PC-9 (cell line): ENCODE data around the gene BFSP2. TPM values are rescaled to one million over a fixed set of nuclear protein-coding genes. Genes with fewer than 3 reads are reported as not detected.

ENCODE experiments used
- BruUV-seq: library from RNA; stranded (reverse); fragments of 400-500 nt; replicated peaks from 2 replicates; lab custom pipeline; 2021; lab: Mats Ljungman, UMichigan
- CTCF ChIA-PET: fragments of 300-600 bp; sonication (Branson Sonifier 250); formaldehyde crosslinking; loops from one replicate; lab custom pipeline; 2022; ENCODE audit warnings: antibody characterized with exemption; lab: Charles Lee
- POLR2A ChIA-PET: fragments of 300-600 bp; sonication (Branson Sonifier 250); formaldehyde crosslinking; loops from one replicate; lab custom pipeline; 2022; ENCODE audit warnings: antibody characterized with exemption; ENCODE audit not compliant: unreplicated experiment; lab: Charles Lee
- DNase-seq, 2 experiments: peaks; one replicate each; pipeline versions ENCODE4 v3.0.0 to v3.0.0-alpha.2; 2015 to 2022; ENCODE audit warnings: mixed read lengths in 1 of 2
- H2AFZ ChIP-seq: fragments of 200-600 bp; sonication (generic); 2 replicates; pipeline ENCODE4 v1.8.1; 2017; ENCODE audit warnings: antibody characterized with exemption
- H3F3A ChIP-seq: fragments of 200-600 bp; sonication (generic); 2 replicates; pipeline ENCODE4 v1.8.1; 2017; ENCODE audit warnings: antibody characterized with exemption, mild to moderate bottlenecking, low read depth; ENCODE audit not compliant: insufficient read depth
- H3K27ac ChIP-seq: fragments of 200-600 bp; sonication (generic); 2 replicates; pipeline ENCODE4 v1.6.1; 2016; ENCODE audit warnings: mixed run types
- H3K27me3 ChIP-seq: fragments of 200-600 bp; sonication (generic); 2 replicates; pipeline ENCODE4 v1.6.1; 2016; ENCODE audit warnings: low read depth, mixed run types; ENCODE audit not compliant: insufficient read depth
- H3K36me3 ChIP-seq: fragments of 200-600 bp; sonication (generic); 2 replicates; pipeline ENCODE4 v1.6.1; 2016; ENCODE audit warnings: low read depth, mixed run types
- H3K4me1 ChIP-seq: fragments of 200-600 bp; sonication (generic); replicated peaks from 2 replicates; pipeline ENCODE4 v1.6.1; 2016; ENCODE audit warnings: mixed run types; ENCODE audit not compliant: insufficient read depth
- H3K4me2 ChIP-seq: fragments of 200-600 bp; sonication (generic); 2 replicates; pipeline ENCODE4 v1.6.1; 2017; ENCODE audit warnings: mixed run types
- H3K4me3 ChIP-seq: fragments of 200-600 bp; sonication (generic); 2 replicates; pipeline ENCODE4 v1.6.1; 2016; ENCODE audit warnings: mixed run types
- H3K79me2 ChIP-seq: fragments of 200-600 bp; sonication (generic); 2 replicates; pipeline ENCODE4 v1.6.1; 2017; ENCODE audit warnings: low read depth, mixed run types
- H3K9me2 ChIP-seq: fragments of 200-600 bp; sonication (generic); 2 replicates; pipeline ENCODE4 v1.8.1; 2017; ENCODE audit warnings: mild to moderate bottlenecking; ENCODE audit not compliant: insufficient read depth
- H3K9me3 ChIP-seq: fragments of 200-600 bp; sonication (generic); 2 replicates; pipeline ENCODE4 v1.8.1; 2016; ENCODE audit warnings: low read depth; ENCODE audit not compliant: insufficient read depth
- H4K20me1 ChIP-seq: fragments of 200-600 bp; sonication (generic); 2 replicates; pipeline ENCODE4 v1.8.1; 2017; ENCODE audit not compliant: insufficient read depth
- EZH2 ChIP-seq: fragments of 200-600 bp; sonication (generic); IDR thresholded peaks from 2 replicates; pipeline ENCODE4 v1.8.0; 2017; ENCODE audit warnings: antibody characterized with exemption, low read depth
- intact Hi-C: fragments of 100-400 bp; cut with micrococcal nuclease; formaldehyde crosslinking; loops from one replicate; pipeline ENCODE4 v1.10.0; 2022; ENCODE audit not compliant: unreplicated experiment
- total RNA-seq: library from RNA; stranded (reverse); gene quantifications from 2 replicates; pipeline ENCODE4 v1.2.3, GENCODE V29; 2021
- TF ChIP-seq, protein P1 (sequence below): fragments of 200-600 bp; sonication (generic); conservative IDR thresholded peaks from 2 replicates; pipeline ENCODE4 v1.6.1; 2017; ENCODE audit warnings: mixed run types, antibody characterized with exemption, mild to moderate bottlenecking, moderate library complexity

Gene BFSP2
- total RNA-seq, 1 experiment from 2014 or later: not detected

GRCh38 chr3:133418361-133418760, 18.5 kb downstream of the BFSP2 start:
- Histone ChIP-seq H3K9me2 (no peaks in the 10 kb centered on the region), H3K4me1 (no peaks in the 10 kb centered on the region), H3K27ac (no peak overlapping the region), H2AFZ (no peak overlapping the region), H3K9me3 (no peaks in the 10 kb centered on the region), H3K27me3 (peaks cover 21% of the 10 kb centered on the region; the same call in 1 of the 2 replicates), H3K4me2 (no peak overlapping the region), H3K36me3 (no peaks in the 10 kb centered on the region), H4K20me1 (no peaks in the 10 kb centered on the region), H3K4me3 (no peak overlapping the region), H3K79me2 (no peaks in the 10 kb centered on the region), H3F3A (0 out of 2 replicates have a peak, but pooled peaks cover 3% of the 10 kb centered on the region)
- TF ChIP-seq, protein P1, sequence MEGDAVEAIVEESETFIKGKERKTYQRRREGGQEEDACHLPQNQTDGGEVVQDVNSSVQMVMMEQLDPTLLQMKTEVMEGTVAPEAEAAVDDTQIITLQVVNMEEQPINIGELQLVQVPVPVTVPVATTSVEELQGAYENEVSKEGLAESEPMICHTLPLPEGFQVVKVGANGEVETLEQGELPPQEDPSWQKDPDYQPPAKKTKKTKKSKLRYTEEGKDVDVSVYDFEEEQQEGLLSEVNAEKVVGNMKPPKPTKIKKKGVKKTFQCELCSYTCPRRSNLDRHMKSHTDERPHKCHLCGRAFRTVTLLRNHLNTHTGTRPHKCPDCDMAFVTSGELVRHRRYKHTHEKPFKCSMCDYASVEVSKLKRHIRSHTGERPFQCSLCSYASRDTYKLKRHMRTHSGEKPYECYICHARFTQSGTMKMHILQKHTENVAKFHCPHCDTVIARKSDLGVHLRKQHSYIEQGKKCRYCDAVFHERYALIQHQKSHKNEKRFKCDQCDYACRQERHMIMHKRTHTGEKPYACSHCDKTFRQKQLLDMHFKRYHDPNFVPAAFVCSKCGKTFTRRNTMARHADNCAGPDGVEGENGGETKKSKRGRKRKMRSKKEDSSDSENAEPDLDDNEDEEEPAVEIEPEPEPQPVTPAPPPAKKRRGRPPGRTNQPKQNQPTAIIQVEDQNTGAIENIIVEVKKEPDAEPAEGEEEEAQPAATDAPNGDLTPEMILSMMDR: no peak
- TF ChIP-seq EZH2: no peak
- ChIA-PET CTCF (no interaction called here), POLR2A (no interaction called here)
- no peak for DNase-seq
- intact Hi-C loops: no loop called here
- no TSS peak for BruUV-seq

- H3K4me2 ChIP-seq: no peak overlapping the region
- POLR2A ChIA-PET: no interaction called here
Measured at GRCh38 chr3:133419151-133419909, 19.5 kb downstream of the BFSP2 start.

DNA sequence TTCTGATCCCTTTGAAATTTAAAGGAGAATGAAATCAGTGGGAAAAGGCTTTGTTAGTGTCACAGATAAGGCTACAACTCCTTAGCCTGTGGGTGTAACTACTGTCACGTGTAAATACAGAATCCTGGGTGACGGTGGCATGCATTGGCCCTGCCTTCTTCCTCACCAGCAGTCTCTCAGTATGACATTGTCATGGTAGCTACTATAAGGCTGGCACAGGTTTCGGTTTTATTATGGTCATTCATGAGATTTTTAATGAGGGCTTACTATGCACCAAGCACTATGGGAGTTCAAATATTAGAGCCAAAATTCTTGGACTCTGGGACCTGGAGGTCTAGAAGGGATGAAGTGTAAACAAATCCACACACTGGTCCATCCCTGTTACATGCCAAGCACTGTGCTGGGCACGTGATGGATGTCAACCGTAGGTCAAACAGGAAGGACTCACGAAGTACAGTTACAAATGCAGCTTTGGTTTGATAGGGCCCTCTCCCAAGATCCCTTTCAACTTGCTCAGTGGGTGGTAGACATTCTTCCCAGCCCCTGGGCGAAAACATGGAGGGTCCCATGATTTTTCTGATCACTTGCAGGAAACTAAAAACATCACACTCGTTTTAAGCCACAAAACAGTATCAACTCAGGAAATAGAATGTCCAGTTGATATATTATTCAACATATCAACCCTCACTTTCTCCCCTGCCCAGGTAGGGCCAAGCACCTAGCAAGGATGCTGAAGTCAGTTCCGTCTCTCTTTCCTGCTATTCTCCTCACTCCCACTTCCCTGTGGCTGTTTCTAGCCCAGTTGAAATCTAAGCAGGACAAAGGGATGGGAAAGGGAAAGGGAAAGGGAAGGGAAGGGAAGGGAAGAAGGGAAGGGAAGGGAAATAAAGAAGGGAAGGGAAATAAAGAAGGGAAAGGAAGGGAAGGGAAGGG, 25.3 kb downstream of the BFSP2 start:
- Histone ChIP-seq H4K20me1 (no peaks in the 10 kb centered on the region), H3K27me3 (peaks cover 47% of the 10 kb centered on the region), H3F3A (no peaks in the 10 kb centered on the region), H3K4me2 (no peak overlapping the region), H3K9me2 (no peaks in the 10 kb centered on the region), H3K36me3 (no peaks in the 10 kb centered on the region), H2AFZ (no peak overlapping the region), H3K27ac (no peak overlapping the region), H3K79me2 (no peaks in the 10 kb centered on the region), H3K4me3 (no peak overlapping the region), H3K9me3 (no peaks in the 10 kb centered on the region), H3K4me1 (no peaks in the 10 kb centered on the region)
- intact Hi-C loops: loop anchor here (10.0 kb wide), 1 partner anchor 380 kb away; the partner anchor contains the start of gene SRPRB
- DNase-seq: no peak
- CTCF ChIA-PET: interaction anchor here (0.6 kb wide), 1 partner anchor 1019 kb away, joined by 3 read pairs; no protein-coding TSS in a partner anchor
- no peak for TF ChIP-seq EZH2
- TF ChIP-seq, protein P1: no peak
- POLR2A ChIA-PET: no interaction called here
- no TSS peak for BruUV-seq

More at GRCh38 chr3:133419151-133419909, 19.5 kb downstream of the BFSP2 start:
- no peaks in the 10 kb centered on the region for H3K4me1 ChIP-seq
- no peaks in the 10 kb centered on the region for H3K9me2 ChIP-seq
- no peak overlapping the region for H3K4me3 ChIP-seq
- intact Hi-C loops: no loop called here
- H3F3A ChIP-seq: no peaks in the 10 kb centered on the region
- H4K20me1 ChIP-seq: no peaks in the 10 kb centered on the region
- peaks cover 21% of the 10 kb centered on the region; the same call in 1 of the 2 replicates for H3K27me3 ChIP-seq
- BruUV-seq: no TSS peak
- DNase-seq: no peak
- H2AFZ ChIP-seq: no peak overlapping the region
- H3K79me2 ChIP-seq: no peaks in the 10 kb centered on the region
- CTCF ChIA-PET: no interaction called here
- H3K36me3 ChIP-seq: no peaks in the 10 kb centered on the region
- H3K9me3 ChIP-seq: no peaks in the 10 kb centered on the region
- TF ChIP-seq, protein P1: no peak
- TF ChIP-seq EZH2: no peak
- H3K27ac ChIP-seq: no peak overlapping the region
